ENCODE data around the gene PCSK4. TPM values are rescaled to one million over a fixed set of nuclear protein-coding genes. Genes with fewer than 3 reads are reported as not detected.

Gene PCSK4
- total and polyA plus RNA-seq, 10 of the 15 experiments (the other 5 are each of a cell fraction or from before 2014, with no cell fraction given): 0.27 to 0.99 (median 0.40) TPM; not detected in 3

- no peak for TF ChIP-seq ZBTB33 (IDR thresholded peaks at IDR 0.05)
- TF ChIP-seq FOXM1 (IDR thresholded peaks at IDR 0.05; ENCODE audit: low read depth, low read length): no peak
- no peak for TF ChIP-seq CEBPB (IDR thresholded peaks at IDR 0.05; ENCODE audit: borderline replicate concordance in 1 of 2, low read depth in 2 of 2, low read length in 2 of 2)
- no peak for TF ChIP-seq IKZF2 (IDR thresholded peaks at IDR 0.05)
- no peak for TF ChIP-seq CBX5 (IDR thresholded peaks at IDR 0.05; ENCODE audit: low read depth)
Measured at GRCh38 chr19:1447504-1447903, 42.6 kb downstream of the PCSK4 start (continued).

GRCh38 chr19:1446713-1447481 lies 43.3 kb downstream of the PCSK4 start:
- ChIA-PET CTCF (no interaction called here), POLR2A (no interaction called here), SMC1A (ENCODE audit: uncharacterized antibody, unreplicated experiment) (no interaction called here), RAD21 (ENCODE audit: unreplicated experiment) (no interaction called here)
- ATAC-seq (no peak), DNase-seq (ENCODE audit: low read depth, low spot score) (no peak), FAIRE-seq (no peak)
- no TSS peak for BruUV-seq (replicated peaks)
- Histone ChIP-seq H3K4me1 (ENCODE audit: control insufficient read depth, insufficient read depth, low read length) (peaks cover 7% of the 10 kb centered on the region; the same call in 1 of the 2 replicates), H3K9me3 (replicated peaks; ENCODE audit: control insufficient read depth, insufficient read depth, low read length) (no peaks in the 10 kb centered on the region), H4K20me1 (ENCODE audit: control insufficient read depth, insufficient read depth) (no peaks in the 10 kb centered on the region), H3K27ac (ENCODE audit: control insufficient read depth, insufficient read depth) (no peak overlapping the region), H3K27me3 (replicated peaks in 1 of 2; ENCODE audit: control insufficient read depth in 2 of 2, insufficient read depth in 2 of 2, low read length in 1 of 2) (peaks cover 10 to 14% of the 10 kb centered on the region in 2 experiments), H3K4me3 (no peak overlapping the region), H3K36me3 (ENCODE audit: control insufficient read depth in 2 of 2, insufficient read depth in 2 of 2, low read length in 1 of 2) (peaks cover 4 to 5% of the 10 kb centered on the region in 2 experiments; a peak in 3 of 4 replicates), H3K79me2 (ENCODE audit: control insufficient read depth, insufficient read depth, low read length) (no peaks in the 10 kb centered on the region; the same call in 1 of the 2 replicates), H3K9ac (ENCODE audit: control insufficient read depth, insufficient read depth, low read length) (no peak overlapping the region), H2AFZ (ENCODE audit: control insufficient read depth, low read depth, low read length) (no peak overlapping the region), H3K4me2 (ENCODE audit: control insufficient read depth, insufficient read depth) (no peak overlapping the region)
- WGBS (ENCODE audit: insufficient coverage, insufficient replicate concordance, low lambda C conversion rate, missing lambda C conversion rate): 19% methylated on average over 58 of the region's 63 CpGs
- TF ChIP-seq RAD21 (IDR thresholded peaks at IDR 0.05; ENCODE audit: insufficient read depth, low read depth, low read length): no peak
- TF ChIP-seq HDGF (IDR thresholded peaks at IDR 0.05): no peak
- TF ChIP-seq SUZ12 (IDR thresholded peaks at IDR 0.05; ENCODE audit: unreplicated experiment): peak; percentile 94
- TF ChIP-seq REST (IDR thresholded peaks at IDR 0.05; ENCODE audit: low read depth, low read length): peak; percentile 91
- no peak for TF ChIP-seq IKZF2 (IDR thresholded peaks at IDR 0.05)
- no peak for TF ChIP-seq PBX3 (IDR thresholded peaks at IDR 0.05; ENCODE audit: insufficient replicate concordance, low read depth, low read length)
- intact Hi-C loops (cut with micrococcal nuclease; ENCODE audit: unreplicated experiment) (no loop called here), in situ Hi-C loops (cut with MboI) (no loop called here)

Data from GM12878 (cell line).